Measurements from ENCODE around the gene STAC3. TPM values are rescaled to one million over a fixed set of nuclear protein-coding genes. Genes with fewer than 3 reads are reported as not detected.

Gene STAC3
- total RNA-seq, 1 donor from 2014 or later: 0.75 TPM

DNA sequence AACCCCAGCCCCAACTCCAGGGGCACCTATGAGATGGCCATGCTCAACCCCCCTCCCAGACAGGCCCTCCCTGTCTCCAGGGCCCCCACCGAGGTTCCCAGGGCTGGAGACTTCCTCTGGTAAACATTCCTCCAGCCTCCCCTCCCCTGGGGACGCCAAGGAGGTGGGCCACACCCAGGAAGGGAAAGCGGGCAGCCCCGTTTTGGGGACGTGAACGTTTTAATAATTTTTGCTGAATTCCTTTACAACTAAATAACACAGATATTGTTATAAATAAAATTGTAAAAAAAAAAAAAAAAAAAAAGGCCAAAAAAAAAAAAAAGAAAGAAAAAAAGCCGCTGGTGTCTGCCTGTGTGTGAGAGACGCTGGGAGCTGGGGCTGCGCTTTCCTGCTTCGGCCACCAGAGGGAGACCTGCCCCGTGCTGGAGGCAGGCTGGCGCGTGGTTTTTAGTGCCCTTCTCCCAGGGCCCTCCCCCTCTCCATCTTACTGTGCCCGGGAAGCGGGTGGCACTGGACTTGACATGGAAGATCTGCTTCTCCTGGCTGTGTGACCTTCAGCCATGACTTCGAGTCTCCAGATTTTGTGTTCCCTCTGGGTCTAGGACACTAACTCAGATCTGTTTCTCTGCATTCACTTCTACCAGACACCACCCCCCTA, 37.8 kb downstream of the STAC3 start:
- no peak overlapping the region for H3K4me3 ChIP-seq (ENCODE audit: insufficient read depth, low read depth, low read length)
- no peak overlapping the region for H3K4me2 ChIP-seq (ENCODE audit: low read length)
- Mint-ChIP-seq H3K4me3 (ENCODE audit: unreplicated experiment) (peak overlapping the region; percentile 56), H3K4me1 (ENCODE audit: low read depth, unreplicated experiment) (peaks cover 29% of the 10 kb centered on the region), H3K9me3 (ENCODE audit: unreplicated experiment) (no peaks in the 10 kb centered on the region), H3K27me3 (ENCODE audit: low read depth, unreplicated experiment) (peaks cover 16% of the 10 kb centered on the region), H3K27ac (ENCODE audit: unreplicated experiment) (peak overlapping the region; percentile 19), H3K36me3 (ENCODE audit: low read depth, unreplicated experiment) (peaks cover 20% of the 10 kb centered on the region)
- peaks cover 2% of the 10 kb centered on the region for H3K36me3 ChIP-seq (ENCODE audit: insufficient read depth, low read length)
- H3K27me3 ChIP-seq (ENCODE audit: insufficient read depth, low read length): peaks cover 27% of the 10 kb centered on the region
- FAIRE-seq (no peak), DNase-seq (ENCODE audit: low read depth) (peak; percentile 46)
- H3K27ac ChIP-seq (ENCODE audit: low read depth, low read length): no peak overlapping the region
- H2AFZ ChIP-seq (ENCODE audit: low read depth, low read length): no peak overlapping the region
- no peak for TF ChIP-seq EZH2 (IDR thresholded peaks at IDR 0.05; ENCODE audit: insufficient read depth, low read length)
- TF ChIP-seq, protein P1, sequence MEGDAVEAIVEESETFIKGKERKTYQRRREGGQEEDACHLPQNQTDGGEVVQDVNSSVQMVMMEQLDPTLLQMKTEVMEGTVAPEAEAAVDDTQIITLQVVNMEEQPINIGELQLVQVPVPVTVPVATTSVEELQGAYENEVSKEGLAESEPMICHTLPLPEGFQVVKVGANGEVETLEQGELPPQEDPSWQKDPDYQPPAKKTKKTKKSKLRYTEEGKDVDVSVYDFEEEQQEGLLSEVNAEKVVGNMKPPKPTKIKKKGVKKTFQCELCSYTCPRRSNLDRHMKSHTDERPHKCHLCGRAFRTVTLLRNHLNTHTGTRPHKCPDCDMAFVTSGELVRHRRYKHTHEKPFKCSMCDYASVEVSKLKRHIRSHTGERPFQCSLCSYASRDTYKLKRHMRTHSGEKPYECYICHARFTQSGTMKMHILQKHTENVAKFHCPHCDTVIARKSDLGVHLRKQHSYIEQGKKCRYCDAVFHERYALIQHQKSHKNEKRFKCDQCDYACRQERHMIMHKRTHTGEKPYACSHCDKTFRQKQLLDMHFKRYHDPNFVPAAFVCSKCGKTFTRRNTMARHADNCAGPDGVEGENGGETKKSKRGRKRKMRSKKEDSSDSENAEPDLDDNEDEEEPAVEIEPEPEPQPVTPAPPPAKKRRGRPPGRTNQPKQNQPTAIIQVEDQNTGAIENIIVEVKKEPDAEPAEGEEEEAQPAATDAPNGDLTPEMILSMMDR (IDR thresholded peaks at IDR 0.05; ENCODE audit: insufficient read depth, low read depth, low read length): peak; percentile 91
- no peak overlapping the region for H3K9ac ChIP-seq (ENCODE audit: low read length)
- H3K9me3 ChIP-seq (ENCODE audit: insufficient read depth, low read depth, low read length): peaks cover 3% of the 10 kb centered on the region
- H4K20me1 ChIP-seq (ENCODE audit: insufficient read depth, low read length): peaks cover 77% of the 10 kb centered on the region
- H3K4me1 ChIP-seq (ENCODE audit: insufficient read depth, low read length): peaks cover 11% of the 10 kb centered on the region
- H3K79me2 ChIP-seq (ENCODE audit: insufficient read depth, low read length): no peaks in the 10 kb centered on the region

DNA sequence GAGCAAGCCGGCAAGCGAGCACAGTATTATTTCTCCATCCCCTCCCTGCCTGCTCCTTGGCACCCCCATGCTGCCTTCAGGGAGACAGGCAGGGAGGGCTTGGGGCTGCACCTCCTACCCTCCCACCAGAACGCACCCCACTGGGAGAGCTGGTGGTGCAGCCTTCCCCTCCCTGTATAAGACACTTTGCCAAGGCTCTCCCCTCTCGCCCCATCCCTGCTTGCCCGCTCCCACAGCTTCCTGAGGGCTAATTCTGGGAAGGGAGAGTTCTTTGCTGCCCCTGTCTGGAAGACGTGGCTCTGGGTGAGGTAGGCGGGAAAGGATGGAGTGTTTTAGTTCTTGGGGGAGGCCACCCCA, 38.3 kb downstream of the STAC3 start:
- H3K9ac ChIP-seq (ENCODE audit: low read length): no peak overlapping the region
- no peak overlapping the region for H3K4me3 ChIP-seq (ENCODE audit: insufficient read depth, low read depth, low read length)
- H3K9me3 ChIP-seq (ENCODE audit: insufficient read depth, low read depth, low read length): peaks cover 3% of the 10 kb centered on the region
- peaks cover 12% of the 10 kb centered on the region for H3K27me3 Mint-ChIP-seq (ENCODE audit: low read depth, unreplicated experiment)
- peaks cover 11% of the 10 kb centered on the region for H3K4me1 ChIP-seq (ENCODE audit: insufficient read depth, low read length)
- H3K27ac ChIP-seq (ENCODE audit: low read depth, low read length): no peak overlapping the region
- no peak overlapping the region for H3K27ac Mint-ChIP-seq (ENCODE audit: unreplicated experiment)
- H4K20me1 ChIP-seq (ENCODE audit: insufficient read depth, low read length): peaks cover 77% of the 10 kb centered on the region
- H3K4me2 ChIP-seq (ENCODE audit: low read length): no peak overlapping the region
- H3K4me3 Mint-ChIP-seq (ENCODE audit: unreplicated experiment): no peak overlapping the region
- FAIRE-seq: no peak
- TF ChIP-seq, protein P1 (IDR thresholded peaks at IDR 0.05; ENCODE audit: insufficient read depth, low read depth, low read length): no peak
- no peak for TF ChIP-seq EZH2 (IDR thresholded peaks at IDR 0.05; ENCODE audit: insufficient read depth, low read length)
- H3K9me3 Mint-ChIP-seq (ENCODE audit: unreplicated experiment): no peaks in the 10 kb centered on the region
- H3K27me3 ChIP-seq (ENCODE audit: insufficient read depth, low read length): peaks cover 22% of the 10 kb centered on the region
- no peaks in the 10 kb centered on the region for H3K79me2 ChIP-seq (ENCODE audit: insufficient read depth, low read length)
- H2AFZ ChIP-seq (ENCODE audit: low read depth, low read length): no peak overlapping the region
- peaks cover 29% of the 10 kb centered on the region for H3K4me1 Mint-ChIP-seq (ENCODE audit: low read depth, unreplicated experiment)
- peaks cover 20% of the 10 kb centered on the region for H3K36me3 Mint-ChIP-seq (ENCODE audit: low read depth, unreplicated experiment)
- DNase-seq (ENCODE audit: low read depth): no peak
- peaks cover 2% of the 10 kb centered on the region for H3K36me3 ChIP-seq (ENCODE audit: insufficient read depth, low read length)

Measured in astrocyte (in vitro differentiated cells and primary cell).